ENCODE data around the gene ARHGAP26. TPM values are rescaled to one million over a fixed set of nuclear protein-coding genes. Genes with fewer than 3 reads are reported as not detected.

ARHGAP26 gene
- total and polyA plus RNA-seq, 2 of the 4 experiments (the other 2 are of a cell fraction): 0.54 to 0.56 TPM

DNA sequence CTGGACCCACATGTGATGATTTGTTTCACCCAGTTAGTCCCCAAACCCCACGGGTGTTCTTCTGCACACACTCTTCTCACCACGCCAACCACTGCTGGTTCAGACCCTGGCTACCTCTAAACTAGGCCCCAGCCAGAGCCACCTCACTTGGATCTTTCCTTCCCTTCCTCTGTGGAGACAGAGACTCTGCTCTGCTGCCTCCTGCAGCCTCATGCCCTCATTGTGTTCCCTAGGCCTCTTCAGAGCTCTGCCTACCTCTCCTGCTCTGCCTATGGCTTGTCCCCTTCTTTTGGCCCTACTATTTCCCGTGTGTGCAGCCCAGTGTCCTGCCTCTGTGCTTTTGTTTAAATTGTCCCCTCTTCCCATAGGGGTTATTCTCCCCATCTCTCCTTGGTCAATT is 79.7 kb downstream of the ARHGAP26 start:
- no peak overlapping the region for H3K56ac ChIP-seq (ENCODE audit: extremely low read depth, insufficient read depth, low read length)
- H3K23ac ChIP-seq (ENCODE audit: low read depth, low read length): no peak overlapping the region
- dilution Hi-C loops (cut with HindIII; ENCODE audit: low sequenced_read_pairs, unreplicated experiment) (no loop called here), in situ Hi-C loops (cut with MboI; ENCODE audit: low sequenced_read_pairs) (no loop called here), intact Hi-C loops (cut with micrococcal nuclease) (no loop called here)
- ChIA-PET CTCF (no interaction called here), POLR2A (ENCODE audit: unreplicated experiment) (no interaction called here)
- H3K4me2 ChIP-seq (ENCODE audit: low read depth, low read length): no peak overlapping the region
- no peaks in the 10 kb centered on the region for H4K20me1 ChIP-seq (ENCODE audit: insufficient read depth, low read length)
- H2BK120ac ChIP-seq (ENCODE audit: low read depth, low read length): no peak overlapping the region
- 0 out of 2 replicates have a peak, but pooled peaks cover 2% of the 10 kb centered on the region for H3K4me1 ChIP-seq (ENCODE audit: control insufficient read depth, insufficient read depth, low read length)
- no peak overlapping the region for H2BK15ac ChIP-seq (ENCODE audit: low read depth, low read length)
- no peak for TF ChIP-seq RFX5 (IDR thresholded peaks at IDR 0.05; ENCODE audit: low read depth, low read length)
- no peak for TF ChIP-seq SMC3 (IDR thresholded peaks at IDR 0.05; ENCODE audit: low read depth, low read length)
- TF ChIP-seq BHLHE40 (IDR thresholded peaks at IDR 0.05; ENCODE audit: low read depth, low read length): no peak
- no peak for TF ChIP-seq RAD21 (IDR thresholded peaks at IDR 0.05; ENCODE audit: low read length)
- TF ChIP-seq, protein P1, sequence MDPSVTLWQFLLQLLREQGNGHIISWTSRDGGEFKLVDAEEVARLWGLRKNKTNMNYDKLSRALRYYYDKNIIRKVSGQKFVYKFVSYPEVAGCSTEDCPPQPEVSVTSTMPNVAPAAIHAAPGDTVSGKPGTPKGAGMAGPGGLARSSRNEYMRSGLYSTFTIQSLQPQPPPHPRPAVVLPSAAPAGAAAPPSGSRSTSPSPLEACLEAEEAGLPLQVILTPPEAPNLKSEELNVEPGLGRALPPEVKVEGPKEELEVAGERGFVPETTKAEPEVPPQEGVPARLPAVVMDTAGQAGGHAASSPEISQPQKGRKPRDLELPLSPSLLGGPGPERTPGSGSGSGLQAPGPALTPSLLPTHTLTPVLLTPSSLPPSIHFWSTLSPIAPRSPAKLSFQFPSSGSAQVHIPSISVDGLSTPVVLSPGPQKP (IDR thresholded peaks at IDR 0.05; ENCODE audit: borderline replicate concordance, low read depth, low read length): no peak
- TF ChIP-seq NFE2L2 (IDR thresholded peaks at IDR 0.05; ENCODE audit: low read depth, low read length): no peak
- TF ChIP-seq MXI1 (IDR thresholded peaks at IDR 0.05; ENCODE audit: borderline replicate concordance, low read depth, low read length): no peak
- no peak for TF ChIP-seq POLR2A (IDR thresholded peaks at IDR 0.05; ENCODE audit: low read depth, low read length)
- TF ChIP-seq, protein P2, sequence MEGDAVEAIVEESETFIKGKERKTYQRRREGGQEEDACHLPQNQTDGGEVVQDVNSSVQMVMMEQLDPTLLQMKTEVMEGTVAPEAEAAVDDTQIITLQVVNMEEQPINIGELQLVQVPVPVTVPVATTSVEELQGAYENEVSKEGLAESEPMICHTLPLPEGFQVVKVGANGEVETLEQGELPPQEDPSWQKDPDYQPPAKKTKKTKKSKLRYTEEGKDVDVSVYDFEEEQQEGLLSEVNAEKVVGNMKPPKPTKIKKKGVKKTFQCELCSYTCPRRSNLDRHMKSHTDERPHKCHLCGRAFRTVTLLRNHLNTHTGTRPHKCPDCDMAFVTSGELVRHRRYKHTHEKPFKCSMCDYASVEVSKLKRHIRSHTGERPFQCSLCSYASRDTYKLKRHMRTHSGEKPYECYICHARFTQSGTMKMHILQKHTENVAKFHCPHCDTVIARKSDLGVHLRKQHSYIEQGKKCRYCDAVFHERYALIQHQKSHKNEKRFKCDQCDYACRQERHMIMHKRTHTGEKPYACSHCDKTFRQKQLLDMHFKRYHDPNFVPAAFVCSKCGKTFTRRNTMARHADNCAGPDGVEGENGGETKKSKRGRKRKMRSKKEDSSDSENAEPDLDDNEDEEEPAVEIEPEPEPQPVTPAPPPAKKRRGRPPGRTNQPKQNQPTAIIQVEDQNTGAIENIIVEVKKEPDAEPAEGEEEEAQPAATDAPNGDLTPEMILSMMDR (conservative IDR thresholded peaks at IDR 0.05; ENCODE audit: low read depth, low read length): no peak
- no peak for TF ChIP-seq CHD1 (IDR thresholded peaks at IDR 0.05; ENCODE audit: low read depth, low read length)
- TF ChIP-seq FOS (IDR thresholded peaks at IDR 0.05; ENCODE audit: low read depth, low read length): no peak
- no peak for TF ChIP-seq MAZ (IDR thresholded peaks at IDR 0.05; ENCODE audit: borderline replicate concordance, low read depth, low read length)
- TF ChIP-seq, protein P3, sequence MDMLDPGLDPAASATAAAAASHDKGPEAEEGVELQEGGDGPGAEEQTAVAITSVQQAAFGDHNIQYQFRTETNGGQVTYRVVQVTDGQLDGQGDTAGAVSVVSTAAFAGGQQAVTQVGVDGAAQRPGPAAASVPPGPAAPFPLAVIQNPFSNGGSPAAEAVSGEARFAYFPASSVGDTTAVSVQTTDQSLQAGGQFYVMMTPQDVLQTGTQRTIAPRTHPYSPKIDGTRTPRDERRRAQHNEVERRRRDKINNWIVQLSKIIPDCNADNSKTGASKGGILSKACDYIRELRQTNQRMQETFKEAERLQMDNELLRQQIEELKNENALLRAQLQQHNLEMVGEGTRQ (IDR thresholded peaks at IDR 0.05; ENCODE audit: low read depth, low read length): no peak
- TF ChIP-seq MAFK (IDR thresholded peaks at IDR 0.05; ENCODE audit: low read depth, low read length): no peak
- no peak for TF ChIP-seq RCOR1 (IDR thresholded peaks at IDR 0.05; ENCODE audit: insufficient replicate concordance, low read length)
- no peak for TF ChIP-seq CEBPB (IDR thresholded peaks at IDR 0.05; ENCODE audit: low read depth, low read length)
- no peak overlapping the region for H3K4ac ChIP-seq (ENCODE audit: low read depth, low read length)
- H3K18ac ChIP-seq (ENCODE audit: low read depth, low read length): no peak overlapping the region
- no peak overlapping the region for H4K91ac ChIP-seq (ENCODE audit: insufficient read depth, low read depth, low read length)
- no peak for ATAC-seq (ENCODE audit: low read depth)
- 40% methylated on average over 1 of the region's 3 CpGs; no CpG with 5 or more reads in 1 of the 2 experiments for WGBS, 2 experiments (ENCODE audit: extremely low coverage in 2 of 2, insufficient read length in 1 of 2)
- H3K36me3 ChIP-seq (ENCODE audit: control insufficient read depth, insufficient read depth, low read length): no peaks in the 10 kb centered on the region
- H4K8ac ChIP-seq (ENCODE audit: low read depth in 2 of 2, low read length in 2 of 2): no peak overlapping the region
- no peaks in the 10 kb centered on the region for H3K9me1 ChIP-seq (ENCODE audit: insufficient read depth, low read length)
- no peak overlapping the region for H2AK9ac ChIP-seq (replicated peaks; ENCODE audit: low read depth, low read length, poor library complexity)
- H3K27me3 ChIP-seq (ENCODE audit: control insufficient read depth, insufficient read depth, low read length): peaks cover 6% of the 10 kb centered on the region
- H2AFZ ChIP-seq (replicated peaks; ENCODE audit: low read length, poor library complexity): no peak overlapping the region
- H3K14ac ChIP-seq (replicated peaks; ENCODE audit: low read depth, low read length): no peak overlapping the region
- DNase-seq: no peak
- no peak overlapping the region for H3K27ac ChIP-seq (ENCODE audit: insufficient read depth, low read length)
- H2BK5ac ChIP-seq (ENCODE audit: low read depth, low read length, poor library complexity, severe bottlenecking): no peak overlapping the region
- no peaks in the 10 kb centered on the region for H3K79me1 ChIP-seq (ENCODE audit: low read depth in 1 of 2, low read length in 2 of 2)
- no peak overlapping the region for H3K9ac ChIP-seq (ENCODE audit: low read depth, low read length)
- H2AK5ac ChIP-seq (ENCODE audit: low read depth, low read length): no peak overlapping the region
- H2BK20ac ChIP-seq (ENCODE audit: low read depth, low read length): no peak overlapping the region
- H3K9me3 ChIP-seq (ENCODE audit: control insufficient read depth, insufficient read depth, low read length): no peaks in the 10 kb centered on the region
- no peak overlapping the region for H3K4me3 ChIP-seq (ENCODE audit: insufficient read depth, low read depth, low read length)
- no peak overlapping the region for H4K5ac ChIP-seq (ENCODE audit: low read depth, low read length)
- BruUV-seq (replicated peaks): no TSS peak
